Measurements from ENCODE around the gene CLCA2.

CLCA2 gene

DNA sequence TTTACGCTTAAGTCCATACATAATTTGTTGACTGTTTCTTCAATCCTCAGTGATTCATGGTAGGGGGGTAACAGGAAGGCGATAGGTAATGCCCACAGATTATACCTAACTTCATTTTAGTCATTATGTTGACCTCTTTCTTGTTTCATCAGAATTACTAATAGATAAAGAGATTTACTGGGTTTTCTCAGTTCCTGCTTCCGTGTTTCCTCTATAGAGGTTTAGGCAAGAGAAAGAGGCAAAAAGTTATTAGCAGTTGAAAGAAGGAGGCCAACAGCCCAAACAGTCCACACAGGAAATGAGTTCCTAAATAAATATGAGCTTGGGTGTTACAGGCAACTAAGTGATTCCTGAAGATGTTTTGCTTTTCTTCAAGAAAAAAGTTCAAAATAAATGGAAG is 26.9 kb downstream of the CLCA2 start:
- H3K27me3 ChIP-seq (ENCODE audit: control insufficient read depth, insufficient read depth, low read length, poor library complexity, severe bottlenecking) = no peaks in the 10 kb centered on the region
- 0 to 67% methylated on average over 1 to 3 of the region's 3 CpGs for WGBS, 2 experiments
- no peaks in the 10 kb centered on the region for H3K9me3 ChIP-seq (ENCODE audit: control insufficient read depth, low read length)
- H3K36me3 ChIP-seq (ENCODE audit: control insufficient read depth, insufficient read depth, low read length) = no peaks in the 10 kb centered on the region
- no peaks in the 10 kb centered on the region for H3K4me1 ChIP-seq (ENCODE audit: control insufficient read depth, insufficient read depth, low read length)
- no peak overlapping the region for H3K27ac ChIP-seq (ENCODE audit: insufficient read depth, low read depth, low read length, poor library complexity, severe bottlenecking)
- no peak overlapping the region for H3K4me3 ChIP-seq (ENCODE audit: insufficient read depth, low read depth, low read length)

DNA sequence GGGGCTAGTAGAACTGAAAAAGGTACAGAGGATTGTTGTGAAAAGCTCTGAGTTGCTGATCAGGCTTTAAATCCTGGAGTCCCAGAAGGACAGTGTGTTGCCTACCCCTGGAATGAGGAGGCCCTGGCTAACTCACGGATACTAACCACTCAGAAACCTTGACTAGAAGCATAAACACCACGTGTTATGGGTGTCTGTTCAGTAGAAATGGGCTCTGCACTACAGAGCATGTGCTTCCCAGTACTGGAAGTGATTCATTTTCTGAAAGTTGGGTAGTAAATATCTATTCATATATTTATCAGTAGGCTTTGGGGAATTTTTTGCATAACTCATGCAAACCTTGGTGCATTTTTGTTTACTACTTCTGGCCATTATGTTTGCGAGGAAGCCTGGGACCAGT is 29.7 kb downstream of the CLCA2 start:
- Histone ChIP-seq H3K27me3 (ENCODE audit: control insufficient read depth, insufficient read depth, low read length, poor library complexity, severe bottlenecking) (no peaks in the 10 kb centered on the region), H3K27ac (ENCODE audit: insufficient read depth, low read depth, low read length, poor library complexity, severe bottlenecking) (no peak overlapping the region), H3K9me3 (ENCODE audit: control insufficient read depth, low read length) (no peaks in the 10 kb centered on the region), H3K36me3 (ENCODE audit: control insufficient read depth, insufficient read depth, low read length) (no peaks in the 10 kb centered on the region), H3K4me1 (ENCODE audit: control insufficient read depth, insufficient read depth, low read length) (no peaks in the 10 kb centered on the region), H3K4me3 (ENCODE audit: insufficient read depth, low read depth, low read length) (no peak overlapping the region)
- WGBS, 2 experiments = 83 to 90% methylated on average over 3 of the region's 3 CpGs

DNA sequence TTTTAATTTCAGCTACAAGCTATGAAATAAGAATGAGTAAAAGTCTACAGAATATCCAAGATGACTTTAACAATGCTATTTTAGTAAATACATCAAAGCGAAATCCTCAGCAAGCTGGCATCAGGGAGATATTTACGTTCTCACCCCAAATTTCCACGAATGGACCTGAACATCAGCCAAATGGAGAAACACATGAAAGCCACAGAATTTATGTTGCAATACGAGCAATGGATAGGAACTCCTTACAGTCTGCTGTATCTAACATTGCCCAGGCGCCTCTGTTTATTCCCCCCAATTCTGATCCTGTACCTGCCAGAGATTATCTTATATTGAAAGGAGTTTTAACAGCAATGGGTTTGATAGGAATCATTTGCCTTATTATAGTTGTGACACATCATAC is 31.1 kb downstream of the CLCA2 start:
- no peaks in the 10 kb centered on the region for H3K27me3 ChIP-seq (ENCODE audit: control insufficient read depth, insufficient read depth, low read length, poor library complexity, severe bottlenecking)
- no peak overlapping the region for H3K4me3 ChIP-seq (ENCODE audit: insufficient read depth, low read depth, low read length)
- WGBS, 2 experiments = 94 to 96% methylated on average over 4 to 5 of the region's 5 CpGs
- no peak overlapping the region for H3K27ac ChIP-seq (ENCODE audit: insufficient read depth, low read depth, low read length, poor library complexity, severe bottlenecking)
- H3K36me3 ChIP-seq (ENCODE audit: control insufficient read depth, insufficient read depth, low read length) = no peaks in the 10 kb centered on the region
- H3K9me3 ChIP-seq (ENCODE audit: control insufficient read depth, low read length) = no peaks in the 10 kb centered on the region
- no peaks in the 10 kb centered on the region for H3K4me1 ChIP-seq (ENCODE audit: control insufficient read depth, insufficient read depth, low read length)

DNA sequence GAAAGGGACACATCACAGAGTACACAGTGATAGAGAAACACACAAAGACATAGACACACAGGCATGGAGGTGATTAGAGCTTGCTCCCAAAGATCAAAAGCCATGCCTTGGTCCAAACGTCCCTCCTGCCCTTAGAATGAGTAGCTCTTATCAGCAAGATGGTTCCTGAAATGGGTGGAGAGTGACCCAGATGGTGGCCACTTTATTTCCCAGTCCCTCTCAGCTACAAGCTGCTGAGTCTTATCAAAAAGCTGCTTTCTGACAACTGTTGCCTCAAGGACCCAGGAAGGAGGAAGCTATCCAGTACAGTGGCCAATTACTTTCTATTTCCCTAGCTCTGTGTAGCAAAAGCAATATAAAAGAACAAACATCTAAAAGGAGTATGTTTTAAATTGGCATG is 37.0 kb downstream of the CLCA2 start:
- no peaks in the 10 kb centered on the region for H3K9me3 ChIP-seq (ENCODE audit: control insufficient read depth, low read length)
- H3K27ac ChIP-seq (ENCODE audit: insufficient read depth, low read depth, low read length, poor library complexity, severe bottlenecking) = no peak overlapping the region
- H3K36me3 ChIP-seq (ENCODE audit: control insufficient read depth, insufficient read depth, low read length) = no peaks in the 10 kb centered on the region
- H3K27me3 ChIP-seq (ENCODE audit: control insufficient read depth, insufficient read depth, low read length, poor library complexity, severe bottlenecking) = no peaks in the 10 kb centered on the region
- WGBS, 2 experiments = 50 to 60% methylated on average over 1 of the region's 1 CpG
- no peaks in the 10 kb centered on the region for H3K4me1 ChIP-seq (ENCODE audit: control insufficient read depth, insufficient read depth, low read length)
- H3K4me3 ChIP-seq (ENCODE audit: insufficient read depth, low read depth, low read length) = no peak overlapping the region

DNA sequence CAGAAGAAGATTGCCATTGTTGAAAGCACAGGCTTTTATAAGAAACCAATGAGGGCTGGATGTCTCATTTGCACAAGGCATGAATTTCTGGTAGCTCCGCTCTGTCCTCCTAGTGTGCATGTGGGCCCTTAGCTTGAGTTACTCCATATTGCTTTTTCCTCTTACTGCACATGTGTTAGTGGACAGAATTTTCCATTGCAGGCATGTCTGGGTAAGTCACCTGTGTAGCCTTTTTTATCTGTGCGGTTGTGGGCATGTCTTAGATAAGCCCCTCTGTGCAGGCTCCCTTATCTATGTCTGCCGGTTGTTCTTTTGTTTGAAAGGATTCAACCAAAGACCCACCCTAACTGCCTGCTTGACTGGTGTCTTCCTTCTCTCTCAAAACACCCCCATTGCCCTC is 37.5 kb downstream of the CLCA2 start:
- H3K27ac ChIP-seq (ENCODE audit: insufficient read depth, low read depth, low read length, poor library complexity, severe bottlenecking) = no peak overlapping the region
- no peak overlapping the region for H3K4me3 ChIP-seq (ENCODE audit: insufficient read depth, low read depth, low read length)
- H3K4me1 ChIP-seq (ENCODE audit: control insufficient read depth, insufficient read depth, low read length) = no peaks in the 10 kb centered on the region
- H3K27me3 ChIP-seq (ENCODE audit: control insufficient read depth, insufficient read depth, low read length, poor library complexity, severe bottlenecking) = no peaks in the 10 kb centered on the region
- H3K9me3 ChIP-seq (ENCODE audit: control insufficient read depth, low read length) = no peaks in the 10 kb centered on the region
- H3K36me3 ChIP-seq (ENCODE audit: control insufficient read depth, insufficient read depth, low read length) = no peaks in the 10 kb centered on the region
- WGBS, 2 experiments = 90 to 94% methylated on average over 3 of the region's 3 CpGs

DNA sequence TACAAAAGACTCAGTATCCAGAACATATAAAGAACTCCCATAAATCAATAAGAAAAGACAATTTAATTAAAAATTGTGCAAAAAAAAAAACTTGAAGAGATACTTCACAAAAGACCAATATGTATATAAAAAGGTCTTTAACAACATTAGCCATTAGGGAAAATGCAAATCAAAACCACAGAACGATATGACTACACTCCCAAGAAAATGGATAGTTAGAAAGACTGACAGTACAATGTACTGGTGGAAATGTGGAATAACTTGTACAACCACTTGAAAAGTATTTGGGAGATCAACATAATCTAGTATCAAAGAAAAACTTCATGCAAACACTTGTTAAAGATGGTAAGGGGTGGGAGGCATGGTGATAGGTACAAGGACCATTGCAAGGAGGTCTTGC is 40.8 kb downstream of the CLCA2 start:
- Histone ChIP-seq H3K4me3 (ENCODE audit: insufficient read depth, low read depth, low read length) (no peak overlapping the region), H3K4me1 (ENCODE audit: control insufficient read depth, insufficient read depth, low read length) (no peaks in the 10 kb centered on the region), H3K9me3 (ENCODE audit: control insufficient read depth, low read length) (no peaks in the 10 kb centered on the region), H3K36me3 (ENCODE audit: control insufficient read depth, insufficient read depth, low read length) (no peaks in the 10 kb centered on the region), H3K27ac (ENCODE audit: insufficient read depth, low read depth, low read length, poor library complexity, severe bottlenecking) (no peak overlapping the region), H3K27me3 (ENCODE audit: control insufficient read depth, insufficient read depth, low read length, poor library complexity, severe bottlenecking) (no peaks in the 10 kb centered on the region)
- WGBS, 2 experiments = 86 to 100% methylated on average over 1 of the region's 1 CpG

DNA sequence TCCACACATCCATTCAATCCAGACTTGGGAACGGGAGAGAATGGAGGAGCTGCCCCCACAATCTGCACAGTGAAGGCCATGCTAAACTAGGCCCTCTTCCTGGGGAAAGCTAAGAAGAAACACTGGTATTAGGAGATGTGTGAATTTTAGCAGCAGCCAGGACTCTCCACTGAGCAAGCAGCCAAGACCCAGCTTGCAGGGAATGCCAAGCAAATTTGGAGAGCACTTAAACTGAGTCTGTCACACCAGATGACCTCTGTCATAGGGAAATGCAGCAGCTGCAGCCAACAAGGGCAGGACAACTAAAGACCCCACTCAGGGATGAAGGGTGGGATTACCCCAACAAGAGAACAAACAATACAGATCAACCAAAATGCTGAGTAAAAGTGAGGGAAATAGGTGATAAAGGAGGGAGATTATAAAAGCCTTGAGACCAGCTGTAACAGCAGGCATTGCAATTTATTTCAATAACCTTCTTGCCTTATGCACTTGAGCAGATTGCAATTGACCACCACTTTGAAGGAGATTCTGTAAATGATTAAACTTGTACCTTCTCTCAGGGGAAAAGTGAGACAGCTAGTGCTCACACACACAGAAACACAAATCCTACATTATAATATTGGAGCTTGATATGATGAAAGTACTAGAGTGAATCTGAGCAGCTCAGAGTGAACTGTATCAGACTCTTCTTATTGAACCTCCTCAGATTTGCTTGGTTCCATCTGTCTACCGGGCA is 42.3 kb downstream of the CLCA2 start:
- Histone ChIP-seq H3K4me1 (ENCODE audit: control insufficient read depth, insufficient read depth, low read length) (no peaks in the 10 kb centered on the region), H3K9me3 (ENCODE audit: control insufficient read depth, low read length) (no peaks in the 10 kb centered on the region), H3K4me3 (ENCODE audit: insufficient read depth, low read depth, low read length) (no peak overlapping the region), H3K36me3 (ENCODE audit: control insufficient read depth, insufficient read depth, low read length) (no peaks in the 10 kb centered on the region), H3K27me3 (ENCODE audit: control insufficient read depth, insufficient read depth, low read length, poor library complexity, severe bottlenecking) (no peaks in the 10 kb centered on the region), H3K27ac (ENCODE audit: insufficient read depth, low read depth, low read length, poor library complexity, severe bottlenecking) (no peak overlapping the region)
- 93 to 95% methylated on average over 2 of the region's 2 CpGs for WGBS, 2 experiments

DNA sequence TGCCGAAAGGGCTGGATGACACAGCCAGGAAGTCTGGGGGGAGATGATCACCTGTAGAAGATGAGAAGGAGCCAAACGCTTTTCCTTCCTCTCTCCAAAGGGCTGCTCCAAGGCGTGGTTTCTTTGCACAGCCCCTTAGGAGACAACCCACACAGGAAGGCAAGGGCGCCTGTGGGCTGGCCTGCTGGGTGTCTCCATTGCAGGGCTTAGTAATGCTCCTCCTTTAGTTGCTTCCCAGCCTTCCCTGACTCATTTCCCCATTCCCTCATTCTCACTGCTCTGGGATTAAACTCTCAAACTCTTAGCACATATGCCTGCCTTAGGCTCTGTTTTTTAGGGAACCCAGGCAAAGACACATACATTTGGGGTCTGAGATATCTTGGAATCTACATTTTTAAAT is 43.0 kb downstream of the CLCA2 start:
- Histone ChIP-seq H3K4me3 (ENCODE audit: insufficient read depth, low read depth, low read length) (no peak overlapping the region), H3K27me3 (ENCODE audit: control insufficient read depth, insufficient read depth, low read length, poor library complexity, severe bottlenecking) (no peaks in the 10 kb centered on the region), H3K4me1 (ENCODE audit: control insufficient read depth, insufficient read depth, low read length) (no peaks in the 10 kb centered on the region), H3K9me3 (ENCODE audit: control insufficient read depth, low read length) (no peaks in the 10 kb centered on the region), H3K36me3 (ENCODE audit: control insufficient read depth, insufficient read depth, low read length) (no peaks in the 10 kb centered on the region), H3K27ac (ENCODE audit: insufficient read depth, low read depth, low read length, poor library complexity, severe bottlenecking) (no peak overlapping the region)
- 91 to 93% methylated on average over 4 of the region's 4 CpGs for WGBS, 2 experiments

DNA sequence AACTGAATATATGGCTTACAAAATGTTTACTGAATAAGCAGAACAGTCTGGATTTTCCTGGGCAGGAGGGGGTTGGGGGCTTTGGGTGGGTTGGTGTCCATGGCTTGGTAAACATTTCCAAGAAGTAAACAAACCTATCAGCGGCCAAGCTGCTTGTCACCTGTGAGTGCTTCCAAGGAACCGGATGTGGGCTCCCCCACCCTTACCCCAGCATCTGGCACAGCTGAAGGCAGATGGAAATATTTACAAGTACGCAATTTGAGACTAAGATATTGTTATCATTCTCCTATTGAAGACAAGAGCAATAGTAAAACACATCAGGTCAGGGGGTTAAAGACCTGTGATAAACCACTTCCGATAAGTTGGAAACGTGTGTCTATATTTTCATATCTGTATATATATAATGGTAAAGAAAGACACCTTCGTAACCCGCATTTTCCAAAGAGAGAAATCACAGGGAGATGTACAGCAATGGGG is 44.6 kb downstream of the CLCA2 start, which contains the start of gene CLCA1:
Gene CLCA1 (plus strand): TSS at position 427 of the 477 bp plus-strand sequence. CDS start 45 bp downstream, at position 472.
- Histone ChIP-seq H3K4me3 (ENCODE audit: insufficient read depth, low read depth, low read length) (no peak within 1 kb of the TSS), H3K27ac (ENCODE audit: insufficient read depth, low read depth, low read length, poor library complexity, severe bottlenecking) (no peak within 1 kb of the TSS), H3K27me3 (ENCODE audit: control insufficient read depth, insufficient read depth, low read length, poor library complexity, severe bottlenecking) (no peaks in the 10 kb centered on the region), H3K9me3 (ENCODE audit: control insufficient read depth, low read length) (no peaks in the 10 kb centered on the region), H3K36me3 (ENCODE audit: control insufficient read depth, insufficient read depth, low read length) (no peaks in the 10 kb centered on the region), H3K4me1 (ENCODE audit: control insufficient read depth, insufficient read depth, low read length) (no peaks in the 10 kb centered on the region)
- WGBS, 2 experiments = 83 to 98% methylated on average over 4 to 7 of the region's 7 CpGs

DNA sequence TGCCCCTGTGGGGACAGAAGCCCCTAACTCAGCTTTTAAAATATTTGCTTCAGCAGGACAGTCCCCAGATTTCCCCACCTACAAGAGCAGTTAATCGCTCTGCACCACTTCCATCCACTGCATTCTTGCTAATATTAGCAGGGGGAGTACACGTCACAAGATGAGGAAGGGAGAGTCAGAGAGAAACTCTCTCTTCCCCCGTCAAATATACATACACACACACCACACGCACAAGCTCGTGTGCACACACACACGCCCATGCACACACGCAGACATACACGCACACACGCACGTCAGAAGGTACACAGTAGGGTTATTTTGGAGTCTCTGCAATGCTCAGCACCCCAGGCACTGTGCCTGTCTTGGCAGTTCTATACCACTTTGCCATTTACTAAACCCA is 46.9 kb downstream of the CLCA2 start:
- no peaks in the 10 kb centered on the region for H3K36me3 ChIP-seq (ENCODE audit: control insufficient read depth, insufficient read depth, low read length)
- no peak overlapping the region for H3K27ac ChIP-seq (ENCODE audit: insufficient read depth, low read depth, low read length, poor library complexity, severe bottlenecking)
- no peaks in the 10 kb centered on the region for H3K27me3 ChIP-seq (ENCODE audit: control insufficient read depth, insufficient read depth, low read length, poor library complexity, severe bottlenecking)
- WGBS, 2 experiments = 90 to 95% methylated on average over 8 to 10 of the region's 10 CpGs
- H3K4me3 ChIP-seq (ENCODE audit: insufficient read depth, low read depth, low read length) = no peak overlapping the region
- H3K9me3 ChIP-seq (ENCODE audit: control insufficient read depth, low read length) = no peaks in the 10 kb centered on the region
- no peaks in the 10 kb centered on the region for H3K4me1 ChIP-seq (ENCODE audit: control insufficient read depth, insufficient read depth, low read length)

All from ectodermal cell (in vitro differentiated cells).